CD4-positive, alpha-beta T cell treated with Interleukin-6 at 100 ng/mL for 8 hours (primary cell): Measurements from ENCODE around the gene CACNA1A.
A peak's percentile ranks its signal among the peaks of the same experiment; 100 is the strongest.

Experiments used
- DNase-seq: peaks from one replicate; pipeline ENCODE4 v3.0.0-alpha.2; 2020; ENCODE audit warnings: mixed read lengths, low spot score

Gene CACNA1A

GRCh38 chr19:13163609-13164342, 342.5 kb downstream of the CACNA1A start:
- peak; percentile 36 for DNase-seq

GRCh38 chr19:13162724-13163608, 343.3 kb downstream of the CACNA1A start:
- DNase-seq, result peak; percentile 86

GRCh38 chr19:13160557-13160956, 345.7 kb downstream of the CACNA1A start:
- DNase-seq, result no peak

GRCh38 chr19:13159713-13160112, 346.6 kb downstream of the CACNA1A start:
- no peak for DNase-seq
